ENCODE data around the gene ACAP3.

DNA sequence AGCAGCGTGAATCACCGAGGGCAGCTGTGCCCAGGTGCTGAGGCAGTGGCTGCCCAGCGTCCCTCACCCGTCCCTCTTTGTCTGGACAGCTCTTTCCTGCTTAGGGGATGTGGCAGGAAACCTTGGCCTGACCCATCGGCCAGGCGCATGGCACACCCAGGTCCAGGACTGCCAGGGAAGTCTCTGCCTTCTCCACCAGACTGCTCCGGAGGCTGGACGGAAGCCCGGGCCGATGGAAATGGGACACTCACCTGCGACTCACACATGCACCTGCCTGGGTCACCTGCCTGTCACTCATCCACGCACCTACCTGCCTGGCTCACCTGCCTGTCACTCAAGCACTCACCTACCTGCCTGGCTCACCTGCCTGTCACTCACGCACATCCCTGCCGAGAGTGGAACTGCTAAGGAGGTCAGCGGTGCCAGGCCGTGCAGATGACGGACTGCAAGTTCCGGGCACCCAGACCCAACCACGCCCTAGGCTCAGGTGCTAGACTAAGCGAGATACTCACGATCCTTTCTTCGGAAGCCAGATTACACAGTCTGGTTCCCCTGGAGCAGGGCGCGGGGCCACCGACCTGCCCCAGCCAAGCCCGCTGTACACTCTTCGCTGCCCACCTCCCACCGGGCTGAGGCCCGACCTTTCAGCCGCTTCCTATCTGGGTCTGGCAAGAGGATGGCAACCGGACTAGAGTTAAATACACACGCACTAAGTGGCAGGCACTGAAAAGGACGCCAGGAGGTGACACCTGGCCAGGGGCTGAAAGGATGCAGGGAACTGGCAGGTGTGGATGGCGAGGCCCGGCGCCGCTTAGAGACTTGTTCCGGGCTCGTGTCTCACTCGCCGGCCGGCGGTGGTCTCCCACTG lies 35.2 kb downstream of the ACAP3 start:
- TF ChIP-seq EZH2 (IDR thresholded peaks at IDR 0.05; ENCODE audit: borderline replicate concordance, low read depth, low read length, poor library complexity, severe bottlenecking) (no peak), CTCF (conservative IDR thresholded peaks at IDR 0.05; ENCODE audit: low read depth, low read length) (no peak)
